ENCODE results near the gene SMIM43. TPM values are rescaled to one million over a fixed set of nuclear protein-coding genes. Genes with fewer than 3 reads are reported as not detected.
A peak's percentile ranks its signal among the peaks of the same experiment; 100 is the strongest.
"Not testable (repeated sequence)": the region's sequence is repeated elsewhere in the genome, so short reads cannot be mapped to it uniquely, and the experiment has no call there.

The SMIM43 gene
- total and polyA plus RNA-seq, 7 donors, result 0.03 TPM; not detected in 5

DNA sequence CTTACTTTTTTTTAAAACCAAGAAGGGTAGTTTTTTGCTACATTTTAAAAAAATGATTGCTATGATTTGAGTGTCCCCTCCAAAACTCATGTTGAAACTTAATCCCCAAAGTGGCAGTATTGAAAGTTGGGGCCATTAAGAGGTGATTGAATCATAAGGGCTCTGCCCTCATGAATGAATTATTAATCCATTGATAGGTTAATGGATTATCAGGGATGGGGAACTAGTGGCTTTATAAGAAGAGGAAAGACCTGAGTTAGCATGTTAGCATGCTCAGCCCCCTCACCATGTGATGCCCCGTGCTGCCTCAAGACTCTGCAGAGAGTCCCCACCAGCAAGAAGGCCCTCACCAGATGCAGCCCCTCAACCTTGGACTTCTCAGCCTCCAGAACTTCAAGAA is 31.0 kb downstream of the SMIM43 start:
- H3K27ac ChIP-seq, result no peak overlapping the region
- H3K27me3 ChIP-seq (ENCODE audit: insufficient read depth in 3 of 3, low read length in 2 of 3), result no peaks in the 10 kb centered on the region
- no peaks in the 10 kb centered on the region for H3K4me1 ChIP-seq
- no peaks in the 10 kb centered on the region for H3K36me3 ChIP-seq (ENCODE audit: insufficient read depth in 1 of 2, low read depth in 1 of 2)
- H3K9me3 ChIP-seq, result no peaks in the 10 kb centered on the region
- no peak for DNase-seq
- H3K4me3 ChIP-seq, result no peak overlapping the region
- TF ChIP-seq, protein P1, sequence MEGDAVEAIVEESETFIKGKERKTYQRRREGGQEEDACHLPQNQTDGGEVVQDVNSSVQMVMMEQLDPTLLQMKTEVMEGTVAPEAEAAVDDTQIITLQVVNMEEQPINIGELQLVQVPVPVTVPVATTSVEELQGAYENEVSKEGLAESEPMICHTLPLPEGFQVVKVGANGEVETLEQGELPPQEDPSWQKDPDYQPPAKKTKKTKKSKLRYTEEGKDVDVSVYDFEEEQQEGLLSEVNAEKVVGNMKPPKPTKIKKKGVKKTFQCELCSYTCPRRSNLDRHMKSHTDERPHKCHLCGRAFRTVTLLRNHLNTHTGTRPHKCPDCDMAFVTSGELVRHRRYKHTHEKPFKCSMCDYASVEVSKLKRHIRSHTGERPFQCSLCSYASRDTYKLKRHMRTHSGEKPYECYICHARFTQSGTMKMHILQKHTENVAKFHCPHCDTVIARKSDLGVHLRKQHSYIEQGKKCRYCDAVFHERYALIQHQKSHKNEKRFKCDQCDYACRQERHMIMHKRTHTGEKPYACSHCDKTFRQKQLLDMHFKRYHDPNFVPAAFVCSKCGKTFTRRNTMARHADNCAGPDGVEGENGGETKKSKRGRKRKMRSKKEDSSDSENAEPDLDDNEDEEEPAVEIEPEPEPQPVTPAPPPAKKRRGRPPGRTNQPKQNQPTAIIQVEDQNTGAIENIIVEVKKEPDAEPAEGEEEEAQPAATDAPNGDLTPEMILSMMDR (IDR thresholded peaks at IDR 0.05), result no peak
- intact Hi-C loops (cut with DNase I), result loop anchor here in 1 of 2 donors (10.0 kb wide), 1 partner anchor 539 kb away; no protein-coding TSS in a partner anchor
- 87 to 90% (median 88%) methylated on average over 1 of the region's 1 CpG for WGBS, 3 donors
- ATAC-seq, result no peak

DNA sequence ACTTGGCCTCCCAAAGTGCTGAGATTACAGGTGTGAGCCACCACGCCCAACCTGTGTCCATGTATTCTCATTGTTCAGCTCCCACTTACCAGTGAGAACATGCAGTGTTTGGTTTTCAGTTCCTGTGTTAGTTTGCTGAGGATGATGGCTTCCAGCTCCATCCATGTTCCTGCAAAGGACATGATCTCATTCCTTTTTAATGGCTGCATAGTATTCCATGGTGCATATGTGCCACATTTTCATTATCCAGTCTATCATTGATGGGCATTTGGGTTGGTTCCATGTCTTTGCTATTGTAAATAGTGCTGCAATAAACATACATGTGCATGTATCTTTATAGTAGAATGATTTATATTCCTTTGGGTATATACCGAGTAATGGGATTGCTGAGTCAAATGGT is 35.2 kb downstream of the SMIM43 start:
- intact Hi-C loops (cut with DNase I), result loop anchor here in 1 of 2 donors (5.0 to 10.0 kb wide), 2 partner anchors 72 to 535 kb away; no protein-coding TSS in a partner anchor
- H3K36me3 ChIP-seq (ENCODE audit: insufficient read depth in 1 of 2, low read depth in 1 of 2); DNase-seq; H3K9me3 ChIP-seq; H3K4me3 ChIP-seq; H3K4me1 ChIP-seq; H3K27ac ChIP-seq; ATAC-seq; H3K27me3 ChIP-seq (ENCODE audit: insufficient read depth in 3 of 3, low read length in 2 of 3): not testable (repeated sequence)
- 94 to 96% (median 96%) methylated on average over 2 of the region's 2 CpGs for WGBS, 3 donors

DNA sequence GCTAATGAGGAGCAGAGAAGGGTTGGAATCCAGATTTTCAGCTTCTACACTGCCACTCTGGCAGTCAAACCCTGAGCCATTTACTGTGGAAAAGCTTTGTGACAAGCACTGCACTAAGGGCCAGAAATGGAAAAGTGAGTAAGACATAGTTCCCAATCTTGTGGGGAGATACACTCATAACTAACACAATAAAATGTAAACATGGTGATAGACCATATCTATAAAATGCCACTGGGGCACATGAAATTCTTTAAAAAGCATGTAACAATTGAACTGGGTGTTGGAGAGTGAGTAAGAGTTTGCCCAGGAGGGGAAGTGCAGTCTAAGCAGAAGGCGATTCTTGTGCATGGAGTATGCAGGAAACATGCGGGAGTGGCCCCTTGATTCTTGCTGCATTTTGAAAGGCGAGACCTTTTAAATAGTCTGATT is 36.2 kb downstream of the SMIM43 start:
- ATAC-seq (no peak), DNase-seq (no peak)
- Histone ChIP-seq H3K4me1 (no peaks in the 10 kb centered on the region), H3K9me3 (no peaks in the 10 kb centered on the region), H3K36me3 (ENCODE audit: insufficient read depth in 1 of 2, low read depth in 1 of 2) (no peaks in the 10 kb centered on the region), H3K27me3 (ENCODE audit: insufficient read depth in 3 of 3, low read length in 2 of 3) (no peaks in the 10 kb centered on the region), H3K27ac (no peak overlapping the region), H3K4me3 (no peak overlapping the region)
- 67 to 79% (median 68%) methylated on average over 3 of the region's 3 CpGs for WGBS, 3 donors
- TF ChIP-seq, protein P1 (IDR thresholded peaks at IDR 0.05), result no peak
- intact Hi-C loops (cut with DNase I), result loop anchor here in 1 of 2 donors (5.0 kb wide), 1 partner anchor 72 kb away; no protein-coding TSS in a partner anchor

DNA sequence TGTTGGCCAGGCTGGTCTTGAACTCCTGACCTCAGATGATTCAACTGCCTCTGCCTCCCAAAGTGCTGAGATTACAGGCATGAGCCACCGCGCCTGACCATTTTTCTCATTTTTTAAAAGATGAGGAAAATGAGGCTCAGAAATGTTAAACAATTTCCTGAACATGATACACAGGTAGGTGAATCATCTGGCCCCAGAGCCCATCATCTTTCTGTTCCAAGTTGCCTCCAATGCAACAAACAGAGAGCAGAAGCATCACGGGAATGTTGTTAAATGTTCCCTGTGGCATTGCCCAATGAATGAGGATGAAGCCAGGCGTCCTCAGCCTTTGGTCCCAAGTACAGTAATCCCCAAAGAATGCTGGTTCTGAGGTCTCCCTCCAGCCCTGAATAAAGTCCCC is 36.9 kb downstream of the SMIM43 start:
- ATAC-seq (no peak), DNase-seq (peak in 1 of 2 donors; percentile 13)
- intact Hi-C loops (cut with DNase I), result loop anchor here in 1 of 2 donors (5.0 kb wide), 1 partner anchor 71 kb away; no protein-coding TSS in a partner anchor
- Histone ChIP-seq H3K27ac (no peak overlapping the region), H3K4me3 (no peak overlapping the region), H3K9me3 (no peaks in the 10 kb centered on the region), H3K36me3 (ENCODE audit: insufficient read depth in 1 of 2, low read depth in 1 of 2) (no peaks in the 10 kb centered on the region), H3K4me1 (no peaks in the 10 kb centered on the region), H3K27me3 (ENCODE audit: insufficient read depth in 3 of 3, low read length in 2 of 3) (no peaks in the 10 kb centered on the region)
- WGBS, 3 donors, result 63 to 67% (median 64%) methylated on average over 4 of the region's 4 CpGs
- TF ChIP-seq, protein P1 (IDR thresholded peaks at IDR 0.05), result no peak

DNA sequence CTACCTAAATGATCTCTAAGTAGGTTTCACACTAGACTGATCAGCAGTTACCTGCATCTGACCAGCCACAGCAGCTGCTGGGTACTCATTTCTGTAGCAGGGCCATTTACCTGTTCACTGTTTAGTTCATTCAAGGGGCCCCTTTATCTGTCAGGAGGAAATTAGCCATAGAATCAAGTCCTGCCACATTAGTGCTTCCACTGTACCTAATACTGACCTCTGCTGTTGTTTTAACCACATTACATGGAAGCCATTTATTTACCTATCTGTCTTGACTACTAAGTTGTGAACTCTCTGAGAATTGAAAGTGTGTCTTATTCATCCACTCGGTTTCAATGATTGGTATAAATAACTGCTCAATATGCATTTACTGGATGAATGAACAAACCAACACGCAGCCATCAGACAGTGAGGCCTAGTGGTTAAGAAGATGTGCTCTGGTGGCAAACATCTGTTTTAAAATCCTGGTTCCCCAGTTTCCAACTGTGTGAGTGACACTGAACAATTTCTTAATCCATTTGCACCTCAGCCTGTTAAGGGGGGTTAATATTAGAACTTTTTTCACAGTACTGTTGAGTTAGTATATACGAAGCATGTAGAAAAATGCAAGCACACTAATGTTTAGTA is 38.2 kb downstream of the SMIM43 start:
- WGBS, 3 donors, result 37 to 47% (median 38%) methylated on average over 3 of the region's 3 CpGs
- no peaks in the 10 kb centered on the region for H3K4me1 ChIP-seq
- ATAC-seq (peak; percentile 64 to 78 (median 72)), DNase-seq (no peak)
- H3K27me3 ChIP-seq (ENCODE audit: insufficient read depth in 3 of 3, low read length in 2 of 3), result no peaks in the 10 kb centered on the region
- no peaks in the 10 kb centered on the region for H3K36me3 ChIP-seq (ENCODE audit: insufficient read depth in 1 of 2, low read depth in 1 of 2)
- H3K27ac ChIP-seq, result no peak overlapping the region
- H3K9me3 ChIP-seq, result no peaks in the 10 kb centered on the region
- TF ChIP-seq, protein P1 (IDR thresholded peaks at IDR 0.05), result peak; percentile 66
- no peak overlapping the region for H3K4me3 ChIP-seq
- intact Hi-C loops (cut with DNase I), result loop anchor here in 1 of 2 donors (2.0 to 5.0 kb wide), 2 partner anchors 30 to 69 kb away; partner anchors contain the start of gene ANXA5
